Stimulated activated CD4-positive, alpha-beta T cell treated with anti-CD3 and anti-CD28 coated beads, TNF-alpha, amount 100 ng/mL, for 1 hour (primary cell): ENCODE data around the gene MUC4.
"Not testable (repeated sequence)": the region's sequence is repeated elsewhere in the genome, so short reads cannot be mapped to it uniquely, and the experiment has no call there.

Experiments
- DNase-seq, 3 donors: peaks; one replicate each; pipeline ENCODE4 v3.0.0-alpha.2; 2020; ENCODE audit warnings: low read depth in 3 of 3, low spot score in 1 of 3

Gene MUC4

DNA sequence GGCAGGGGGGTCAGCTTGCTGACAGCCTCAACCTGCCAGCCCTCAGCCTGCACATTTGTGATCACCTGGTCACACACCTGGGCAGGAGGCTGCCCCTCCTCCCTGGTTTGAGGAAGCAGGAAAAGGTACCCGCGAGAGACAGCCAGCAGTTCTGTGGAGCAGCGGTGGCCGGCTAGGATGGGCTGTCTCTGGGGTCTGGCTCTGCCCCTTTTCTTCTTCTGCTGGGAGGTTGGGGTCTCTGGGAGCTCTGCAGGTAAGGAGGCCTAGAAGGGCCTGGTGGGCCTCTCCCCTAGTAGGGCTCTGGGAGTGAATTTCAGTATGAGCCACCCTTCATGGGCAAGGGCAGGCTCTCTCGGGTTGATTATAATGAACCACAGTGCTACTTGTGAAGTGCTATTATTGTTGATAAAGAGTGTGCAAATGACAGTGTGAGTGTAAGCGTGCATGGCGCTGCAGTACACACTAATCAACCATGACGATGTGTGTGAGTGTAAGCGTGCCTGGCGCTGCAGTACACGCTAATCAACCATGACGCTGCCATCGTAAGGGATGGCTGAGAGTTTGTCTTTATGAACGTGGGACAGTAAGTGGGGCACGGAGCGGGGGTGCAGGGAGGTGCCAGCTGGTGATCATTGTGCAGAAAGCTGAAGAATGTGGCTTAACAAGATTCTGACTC, 90.8 kb downstream of the MUC4 start, which contains the start of gene MUC20:
TSS of gene MUC20 (plus strand) at position 148 of the 676 bp plus-strand sequence. CDS start at position 178, 30 bp downstream.
- not testable (repeated sequence) for DNase-seq

GRCh38 chr3:195719514-195720254, 92.0 kb downstream of the MUC4 start:
- DNase-seq, result not testable (repeated sequence)

DNA sequence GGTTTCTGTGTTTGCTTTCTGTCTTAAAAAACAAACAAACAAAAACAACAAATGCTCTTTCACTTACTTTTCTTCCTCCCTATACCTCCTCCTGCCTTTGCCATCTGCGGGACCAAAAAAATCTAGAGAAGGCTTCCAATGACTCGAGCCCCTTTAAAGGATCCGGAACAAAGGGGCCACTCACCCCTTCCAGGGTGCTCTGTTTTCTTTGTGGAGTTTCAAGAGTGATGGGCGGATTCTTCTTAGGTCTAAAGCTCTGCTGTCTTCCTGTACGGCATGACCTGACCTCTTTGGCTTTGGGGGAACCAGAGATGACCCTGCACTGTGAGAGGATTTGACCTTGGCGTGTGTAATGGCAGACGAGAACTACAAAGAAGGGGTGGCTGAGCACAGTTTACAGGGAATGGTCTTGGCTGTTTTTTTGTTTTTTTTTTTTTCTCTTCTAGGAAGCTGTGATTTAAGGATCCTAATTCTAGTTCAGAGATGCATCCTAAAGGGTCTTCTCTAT, 93.2 kb downstream of the MUC4 start:
- no peak for DNase-seq

DNA sequence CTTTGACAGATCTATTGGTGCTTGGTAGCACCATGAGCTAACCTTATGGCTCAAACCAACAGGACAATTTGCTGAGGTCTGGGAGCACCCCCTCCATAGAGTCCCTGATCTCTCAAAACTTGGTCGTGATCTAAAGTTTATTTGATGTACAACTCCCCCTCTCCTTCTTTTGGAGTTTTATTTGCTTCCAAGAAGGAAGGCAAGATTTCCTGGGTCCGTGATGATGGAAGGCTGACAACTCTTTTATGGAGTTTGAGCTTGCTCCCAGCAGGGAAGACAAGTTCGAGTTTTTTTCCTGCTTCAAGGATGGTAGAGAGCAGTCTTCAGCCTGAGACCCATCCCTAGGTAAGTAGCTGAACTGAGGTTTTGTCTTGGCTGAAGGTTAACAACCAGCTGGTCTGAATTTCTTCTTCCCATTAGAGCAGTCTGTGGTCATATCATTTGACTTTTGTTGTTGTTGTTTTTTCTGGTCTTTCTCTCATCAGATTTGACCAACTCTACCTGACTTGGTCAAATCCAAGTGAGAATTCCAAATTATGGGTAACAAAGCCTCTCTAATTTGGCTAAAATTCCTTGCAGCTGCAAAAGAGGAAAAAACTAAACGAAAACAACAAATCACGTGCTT, 93.8 kb downstream of the MUC4 start:
- DNase-seq, result no peak

GRCh38 chr3:195717416-195717815, 94.3 kb downstream of the MUC4 start:
- DNase-seq, result no peak

DNA sequence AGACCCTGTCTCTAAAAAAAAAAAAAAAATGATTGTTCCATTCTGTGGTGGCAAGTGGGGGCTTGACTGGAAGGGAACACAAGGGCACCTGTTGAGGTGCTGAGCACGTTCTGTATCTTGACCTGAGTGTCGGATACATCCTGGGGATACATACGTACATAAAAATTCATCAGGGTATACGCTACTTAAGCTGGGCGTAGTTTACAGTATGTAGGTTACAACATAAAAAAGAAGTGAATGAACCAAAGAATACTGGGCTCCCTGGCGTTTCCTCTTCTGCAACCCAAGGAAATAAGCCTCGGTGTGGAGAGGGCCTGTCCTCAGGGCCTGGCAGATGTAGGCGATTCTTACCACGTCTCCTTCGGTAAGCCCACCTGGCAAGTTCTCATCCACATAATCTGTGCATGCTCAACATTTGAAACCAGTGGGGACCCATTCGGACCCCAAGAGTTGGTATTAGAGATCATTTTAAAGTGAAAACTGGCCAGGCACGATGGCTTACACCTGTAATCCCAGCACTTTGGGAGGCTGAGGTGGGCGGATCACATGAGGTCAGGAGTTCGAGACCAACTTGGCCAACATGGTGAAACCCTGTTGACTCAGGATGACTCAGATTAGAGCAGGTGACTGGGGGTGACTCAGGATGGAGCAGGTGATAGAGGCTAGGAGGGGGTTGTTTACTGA, 96.0 kb downstream of the MUC4 start:
- DNase-seq, result no peak

DNA sequence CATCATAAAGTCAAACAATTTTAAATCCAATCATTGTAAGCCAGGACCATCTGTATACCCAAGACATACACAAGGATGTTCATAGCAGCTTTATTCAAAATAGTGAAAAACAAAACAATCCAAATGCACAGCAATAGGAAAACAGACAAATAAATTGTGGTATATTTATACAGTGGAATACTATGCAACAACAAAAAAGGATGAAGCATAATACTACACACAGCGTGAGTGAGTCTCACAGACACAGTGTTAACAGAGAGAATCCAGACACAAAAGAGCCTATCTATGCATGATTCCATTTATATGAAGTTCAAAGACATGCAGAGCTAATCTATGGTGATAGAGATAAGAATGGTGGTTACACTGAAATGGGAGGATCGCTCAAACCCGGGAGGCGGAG, 96.6 kb downstream of the MUC4 start:
- no peak for DNase-seq

DNA sequence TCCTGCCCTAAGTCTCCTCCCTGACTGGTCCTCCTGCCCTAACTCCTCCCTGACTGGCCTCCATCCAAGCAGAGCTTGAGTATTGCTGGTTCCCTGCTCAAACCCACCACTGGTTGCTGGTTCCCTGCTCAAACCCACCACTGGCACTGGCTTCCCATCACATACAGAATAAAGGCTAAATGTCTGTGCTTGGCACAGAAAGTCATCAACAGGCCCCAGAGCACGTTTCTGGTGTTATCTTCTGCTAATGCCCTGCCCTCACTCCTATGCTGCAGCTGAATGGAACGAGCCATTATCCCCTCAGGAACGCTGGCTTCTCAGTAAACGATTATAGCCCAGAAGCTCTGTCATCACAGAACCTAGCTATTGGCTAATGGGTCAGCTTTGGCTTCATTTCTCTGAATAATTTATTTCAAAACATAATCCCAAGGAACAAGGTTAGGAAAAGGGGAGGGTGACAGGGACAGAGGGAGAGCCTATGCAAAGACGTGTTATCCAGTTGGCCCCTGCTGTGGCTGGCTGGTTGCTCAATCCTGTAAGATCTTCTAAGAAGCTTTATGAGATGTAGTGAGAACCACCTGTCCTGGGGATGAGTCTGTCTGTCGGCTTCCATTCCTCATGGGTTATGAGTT, 97.2 kb downstream of the MUC4 start:
- no peak for DNase-seq

DNA sequence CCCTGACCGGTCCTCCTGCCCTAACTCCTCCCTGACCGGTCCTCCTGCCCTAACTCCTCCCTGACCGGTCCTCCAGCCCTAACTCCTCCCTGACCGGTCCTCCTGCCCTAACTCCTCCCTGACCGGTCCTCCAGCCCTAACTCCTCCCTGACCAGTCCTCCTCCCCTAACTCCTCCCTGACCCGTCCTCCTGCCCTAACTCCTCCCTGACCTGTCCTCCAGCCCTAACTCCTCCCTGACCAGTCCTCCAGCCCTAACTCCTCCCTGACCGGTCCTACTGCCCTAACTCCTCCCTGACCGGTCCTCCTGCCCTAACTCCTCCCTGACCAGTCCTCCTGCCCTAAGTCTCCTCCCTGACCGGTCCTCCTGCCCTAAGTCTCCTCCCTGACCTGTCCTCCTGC, 98.6 kb downstream of the MUC4 start:
- not testable (repeated sequence) for DNase-seq

- not testable (repeated sequence) for DNase-seq
These were observed 99.2 kb downstream of the MUC4 start for GRCh38 chr3:195712535-195712910.

DNA sequence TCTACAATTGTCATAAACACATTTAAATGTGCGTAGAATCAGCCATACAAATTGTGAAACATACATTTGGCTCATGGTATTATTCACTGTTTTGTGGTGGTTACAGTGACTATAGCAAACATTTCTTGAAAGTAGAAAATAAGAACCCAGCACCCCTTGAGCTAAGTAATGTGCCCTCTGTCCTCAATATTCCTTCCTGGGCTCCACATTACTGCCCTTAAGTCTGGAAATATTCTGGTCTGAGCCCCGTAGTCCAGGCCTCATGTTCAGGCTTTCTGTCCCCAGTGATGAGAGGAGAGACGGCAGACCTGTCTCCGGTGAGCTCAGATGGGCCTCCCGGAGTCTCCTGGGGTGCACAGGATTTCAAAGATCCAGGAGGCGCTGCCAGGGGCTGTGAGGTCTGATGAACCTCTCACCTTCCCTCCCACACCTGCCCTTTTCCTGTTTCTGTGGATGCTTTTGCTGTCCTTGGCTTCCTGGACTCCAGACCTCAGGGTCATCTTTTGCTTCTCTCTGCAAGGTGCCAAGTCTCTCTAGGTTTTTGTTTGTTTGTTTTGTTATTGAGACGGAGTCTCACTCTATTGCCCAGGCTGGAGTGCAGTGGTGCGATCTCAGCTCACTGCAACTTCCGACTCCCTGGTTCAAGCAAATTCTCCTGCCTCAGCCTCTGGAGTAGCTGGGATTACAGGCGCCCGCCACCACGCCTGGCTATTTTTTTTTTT, 99.8 kb downstream of the MUC4 start:
- no peak for DNase-seq

- DNase-seq, result not testable (repeated sequence)
These were observed 100.5 kb downstream of the MUC4 start for GRCh38 chr3:195711091-195711812.

DNA sequence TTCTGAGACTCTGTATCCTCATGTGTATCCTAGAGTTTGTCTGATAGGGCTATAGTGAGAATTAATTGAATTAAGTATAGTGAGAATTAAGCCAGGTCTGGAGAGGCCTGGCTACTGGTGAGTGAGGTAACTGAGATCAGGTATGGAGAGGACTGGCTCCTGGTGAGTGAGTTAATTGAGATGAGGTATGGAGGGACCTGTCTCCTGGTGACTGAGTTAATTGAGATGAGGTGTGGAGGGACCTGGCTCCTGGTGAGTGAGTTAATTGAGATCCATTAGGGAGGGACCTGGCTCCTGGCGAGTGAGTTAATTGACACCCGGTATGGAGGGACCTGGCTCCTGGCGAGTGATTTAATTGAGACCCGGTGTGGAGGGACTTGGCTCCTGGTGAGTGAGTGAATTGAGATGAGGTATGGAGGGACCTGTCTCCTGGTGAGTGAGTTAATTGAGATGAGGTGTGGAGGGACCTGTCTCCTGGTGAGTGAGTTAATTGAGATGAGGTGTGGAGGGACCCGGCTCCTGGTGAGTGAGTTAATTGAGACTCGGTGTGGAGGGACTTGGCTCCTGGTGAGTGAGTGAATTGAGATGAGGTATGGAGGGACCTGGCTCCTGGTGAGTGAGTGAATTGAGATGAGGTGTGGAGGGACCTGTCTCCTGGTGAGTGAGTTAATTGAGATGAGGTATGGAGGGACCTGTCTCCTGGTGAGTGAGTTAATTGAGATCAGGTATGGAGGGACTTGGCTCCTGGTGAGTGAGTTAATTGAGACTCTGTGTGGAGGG, 101.4 kb downstream of the MUC4 start:
- DNase-seq, result not testable (repeated sequence)

DNA sequence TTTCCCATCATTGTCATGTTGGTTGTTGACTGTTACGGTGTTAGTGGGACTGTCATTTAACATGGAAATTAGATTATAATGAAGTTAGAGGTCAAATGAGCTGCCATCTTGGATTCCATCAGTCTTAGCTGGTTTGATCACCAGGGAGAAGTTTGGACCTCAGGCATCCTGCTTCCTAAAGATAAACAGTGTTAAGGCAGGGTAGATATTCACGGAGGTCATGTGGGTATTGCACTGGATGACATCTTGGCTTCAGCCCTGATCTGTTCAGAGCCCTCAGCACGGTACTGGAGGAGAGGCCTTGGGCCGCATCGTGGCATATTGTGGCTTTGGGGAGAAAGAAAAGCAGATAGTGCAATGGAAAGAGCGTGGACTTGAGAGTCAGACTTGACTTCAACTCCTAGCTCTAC, 102.0 kb downstream of the MUC4 start:
- DNase-seq, result no peak

DNA sequence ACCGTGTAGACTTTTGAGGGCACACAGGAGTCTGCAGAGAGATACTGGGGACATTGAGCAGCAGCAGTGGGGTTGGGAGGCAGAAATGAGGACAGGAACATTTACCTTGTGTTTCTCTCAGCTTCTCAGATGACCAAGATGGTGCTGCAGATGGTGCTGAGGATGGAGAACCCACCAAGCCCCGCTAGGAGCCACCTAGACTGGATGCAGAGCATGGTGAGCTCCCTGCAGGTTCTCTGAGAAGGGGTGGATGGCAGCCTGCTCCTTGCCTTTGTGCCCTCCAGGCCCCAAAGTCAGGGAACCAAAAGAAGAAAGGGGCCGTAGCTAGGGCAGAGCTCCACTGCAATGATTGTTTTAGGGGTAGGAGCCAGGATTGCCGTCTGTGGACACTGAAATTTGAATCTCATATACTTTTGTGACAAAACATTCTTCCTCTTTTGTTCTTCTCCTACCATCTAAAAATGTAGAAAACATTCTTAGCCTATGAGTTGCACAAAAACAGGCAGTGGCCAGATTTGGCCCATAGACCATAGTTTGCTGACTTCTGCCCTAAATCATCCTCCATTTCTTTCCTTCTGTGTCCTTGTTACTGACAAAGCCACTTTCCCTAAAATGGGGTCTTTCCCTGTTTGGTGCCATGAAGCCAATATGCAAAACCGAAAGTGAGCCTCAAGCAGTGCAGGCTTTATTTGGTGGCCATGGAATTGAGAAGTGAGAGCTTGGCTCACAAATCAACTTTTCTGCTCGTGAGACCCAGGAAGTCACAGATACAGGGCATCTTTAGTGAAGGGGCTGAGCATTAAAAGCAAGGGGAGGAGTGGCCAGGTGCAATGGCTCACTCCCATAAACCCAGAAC, 102.9 kb downstream of the MUC4 start:
- no peak for DNase-seq

DNA sequence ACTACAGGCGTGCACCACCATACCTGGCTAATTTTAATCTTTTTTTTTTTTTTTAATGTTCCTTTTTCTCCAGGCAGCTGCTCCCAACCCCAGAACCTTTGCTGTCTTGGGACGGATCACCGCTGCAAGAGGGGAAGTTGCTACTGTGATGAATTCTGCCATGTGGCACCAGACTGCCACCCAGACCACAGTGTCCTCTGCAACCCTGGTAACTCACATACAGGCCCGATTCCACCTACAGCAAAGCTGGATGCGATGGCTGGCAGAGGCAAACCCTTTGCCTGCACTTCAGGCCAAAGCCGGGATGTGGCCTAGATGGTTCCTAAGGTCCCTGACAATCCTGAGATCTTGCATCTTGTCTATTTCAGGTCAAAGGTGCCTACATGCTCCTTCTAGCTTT, 103.7 kb downstream of the MUC4 start:
- no peak for DNase-seq

GRCh38 chr3:195705081-195705991, 106.4 kb downstream of the MUC4 start:
- DNase-seq, result no peak
